GM18858 (cell line): Measurements from ENCODE around the gene CA10.
A peak's percentile ranks its signal among the peaks of the same experiment; 100 is the strongest.

Experiments used
- ATAC-seq: cut with Tn5 transposase; IDR thresholded peaks from one replicate; pipeline ENCODE4 v1.9.1; 2021; ENCODE audit not compliant: unreplicated experiment

CA10 gene

DNA sequence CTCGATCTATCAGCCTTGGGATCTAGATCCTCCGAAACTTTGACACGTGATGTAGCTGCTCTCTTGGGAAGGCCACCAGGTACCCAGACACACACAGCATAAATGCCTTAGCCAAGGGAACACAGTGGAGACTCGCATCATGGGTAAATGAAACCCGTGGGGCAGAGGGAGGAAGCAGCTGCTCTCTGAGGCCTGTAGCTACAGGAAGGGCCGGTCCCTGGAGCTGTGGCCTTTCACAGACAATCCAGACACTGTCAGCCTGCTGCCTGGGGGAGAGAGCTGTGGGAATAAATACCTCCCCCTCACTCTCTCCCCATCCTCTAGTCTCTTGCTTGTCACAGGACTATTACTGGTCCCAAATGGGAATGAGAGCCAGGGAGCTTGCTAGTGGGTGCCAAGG, 546.9 kb downstream of the CA10 start:
- no peak for ATAC-seq

GRCh38 chr17:51610834-51611233, 547.7 kb downstream of the CA10 start:
- no peak for ATAC-seq

- no peak for ATAC-seq
Measured at GRCh38 chr17:51610155-51610554, 548.4 kb downstream of the CA10 start.

DNA sequence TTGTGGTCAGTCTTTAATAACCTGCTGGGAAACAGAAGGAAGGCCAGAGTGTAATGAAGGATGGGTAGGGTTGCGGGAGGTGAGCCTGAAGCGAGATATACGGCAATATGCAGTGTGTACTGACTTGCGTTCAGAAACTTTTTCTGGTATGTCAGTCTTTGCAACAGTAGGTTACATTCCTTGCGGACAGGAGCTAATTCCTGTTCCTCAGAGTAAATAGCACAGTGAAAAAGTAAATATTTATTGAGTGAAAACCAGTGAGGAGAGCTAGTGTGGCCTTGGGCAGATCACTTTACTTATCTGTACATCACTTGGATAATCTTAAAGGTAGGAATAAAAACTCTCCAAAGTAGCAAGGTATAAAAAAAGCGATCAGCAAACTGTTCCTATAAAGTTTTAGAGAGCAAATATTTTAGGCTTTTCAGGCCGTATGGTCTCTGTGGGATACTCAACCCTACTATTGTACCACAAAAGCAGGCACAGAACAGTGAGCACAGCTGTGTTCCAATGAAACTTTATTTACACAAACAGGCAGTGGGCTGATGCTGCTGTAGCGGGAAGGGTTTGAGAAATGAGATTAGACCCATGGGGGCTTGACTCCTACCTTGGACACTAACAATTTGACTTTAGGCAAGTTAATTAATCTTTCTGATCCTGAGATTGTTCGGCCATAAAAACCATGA, 550.1 kb downstream of the CA10 start:
- ATAC-seq = no peak

- no peak for ATAC-seq
Measured at GRCh38 chr17:51607512-51607911, 551.0 kb downstream of the CA10 start.

- ATAC-seq = no peak
Measured at GRCh38 chr17:51604299-51605020, 554.1 kb downstream of the CA10 start.

GRCh38 chr17:51601622-51602261, 556.8 kb downstream of the CA10 start:
- ATAC-seq = peak; percentile 55

GRCh38 chr17:51598824-51599223, 559.7 kb downstream of the CA10 start:
- ATAC-seq = no peak

- ATAC-seq = no peak
Measured at GRCh38 chr17:51597345-51597744, 561.2 kb downstream of the CA10 start.

DNA sequence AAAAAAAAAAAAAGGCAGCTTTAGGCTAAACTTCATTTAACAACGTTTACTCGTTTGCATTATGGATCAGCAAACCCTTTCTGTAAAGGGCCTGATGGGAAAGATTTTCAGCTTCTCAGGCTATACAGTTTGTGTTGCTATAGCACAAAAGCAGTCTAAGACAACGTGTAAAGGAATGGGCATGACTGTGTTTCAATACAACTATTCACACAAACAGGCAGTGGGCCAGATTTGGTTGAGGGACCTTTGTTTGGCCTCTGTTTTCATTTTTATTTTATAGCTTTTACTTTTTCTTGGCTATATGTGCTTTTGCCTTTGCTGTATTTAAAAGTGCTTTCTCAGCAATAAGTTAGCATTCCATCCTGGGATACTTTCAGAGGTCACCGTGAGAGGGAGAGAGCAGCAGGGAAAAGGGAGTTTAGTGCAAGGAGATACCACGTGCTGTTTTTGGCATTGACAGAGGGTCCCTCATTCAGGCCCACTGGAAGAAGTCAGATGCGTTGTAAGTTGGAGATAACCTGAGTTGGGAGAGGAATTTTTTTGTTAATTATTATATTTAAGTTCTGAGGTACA, 562.6 kb downstream of the CA10 start:
- no peak for ATAC-seq

GRCh38 chr17:51590071-51590656, 568.4 kb downstream of the CA10 start:
- ATAC-seq = no peak

- ATAC-seq = no peak
Measured at GRCh38 chr17:51588063-51588462, 570.5 kb downstream of the CA10 start.

DNA sequence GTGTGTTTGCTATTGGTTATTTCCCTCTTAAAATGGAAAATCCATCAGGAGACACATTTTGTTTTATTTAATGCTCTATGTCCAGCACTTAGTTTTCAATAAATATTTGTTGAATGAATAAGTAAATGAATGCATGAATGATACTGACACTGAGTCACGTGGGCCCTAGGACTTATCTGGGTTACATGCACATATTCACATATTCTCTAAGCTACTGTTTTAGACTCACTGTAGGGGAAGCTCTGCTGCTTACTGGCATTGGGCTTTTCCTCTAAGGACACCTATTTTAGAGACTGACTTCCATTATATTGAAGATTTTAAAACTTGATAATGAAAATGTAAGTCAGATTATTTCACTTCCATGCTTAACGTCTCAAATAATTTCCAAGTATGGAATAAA, 571.0 kb downstream of the CA10 start:
- no peak for ATAC-seq

- ATAC-seq = no peak
Measured at GRCh38 chr17:51585514-51586104, 572.9 kb downstream of the CA10 start.

DNA sequence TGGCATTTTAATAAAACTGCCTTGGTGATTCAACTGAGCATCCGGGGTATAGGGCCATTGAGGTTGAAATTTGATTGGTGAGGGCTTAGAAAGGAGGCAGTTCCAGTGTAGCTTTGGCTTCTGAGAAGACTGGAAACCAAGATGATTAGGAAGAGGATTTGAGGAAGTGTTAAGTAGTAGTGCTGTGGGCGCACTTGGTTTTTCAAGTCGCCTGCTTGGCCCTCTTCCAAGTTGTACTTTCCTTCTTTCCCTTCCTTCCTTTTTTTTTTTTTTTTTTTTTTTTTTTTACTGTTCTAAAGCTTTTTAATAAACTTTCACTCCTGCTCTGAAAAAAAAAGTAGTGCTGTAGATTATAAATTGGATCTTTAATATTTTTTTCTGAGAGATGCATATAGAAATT, 577.6 kb downstream of the CA10 start:
- no peak for ATAC-seq
